LHCN-M2 (cell line): ENCODE results near the gene AMY2B. TPM values are rescaled to one million over a fixed set of nuclear protein-coding genes. Genes with fewer than 3 reads are reported as not detected.
"Not testable (repeated sequence)": the region's sequence is repeated elsewhere in the genome, so short reads cannot be mapped to it uniquely, and the experiment has no call there.

ENCODE experiments used
- DNase-seq: peaks from one replicate; pipeline ENCODE4 v3.0.0-alpha.2; 2012; ENCODE audit warnings: low read depth
- total RNA-seq: library from RNA; depleted of rRNA; stranded (reverse); fragments of >200 nt; gene quantifications from 2 replicates; pipeline ENCODE4 v1.2.3, GENCODE V29; 2014; rRNA removed

The AMY2B gene
- total RNA-seq, 1 experiment from 2014 or later: 1.5 TPM

- not testable (repeated sequence) for DNase-seq
These were observed 45.6 kb downstream of the AMY2B start, which contains the start of gene AMY2A for GRCh38 chr1:103616994-103617477. AMY2A (plus strand) TSS chr1:103617427; CDS start chr1:103617441, 14 bp downstream.

- DNase-seq: not testable (repeated sequence)
These were observed 56.0 kb downstream of the AMY2B start for GRCh38 chr1:103627436-103627835.

Other genes with a start within 250 kb of the AMY2B start
- 6.2 and 6.5 TPM in 2 replicates for gene RNPC3, start 45.9 kb upstream of the AMY2B start, total RNA-seq
- not detected in 2 replicates for gene AMY2A, start 45.8 kb downstream of the AMY2B start, total RNA-seq
- gene AMY1A, start 84.2 kb downstream of the AMY2B start, total RNA-seq: not detected in 2 replicates
- gene AMY1B, start 124.6 kb downstream of the AMY2B start, total RNA-seq: not detected in 2 replicates
- gene AMY1C, start 178.3 kb downstream of the AMY2B start, total RNA-seq: not detected in 2 replicates